Neural crest cell (in vitro differentiated cells): Measurements from ENCODE around the gene SOX8. TPM values are rescaled to one million over a fixed set of nuclear protein-coding genes. Genes with fewer than 3 reads are reported as not detected.

Source experiments
- DNase-seq: peaks from one replicate; pipeline ENCODE4 v3.0.0; 2021; ENCODE audit warnings: low read depth, mixed read lengths, low spot score
- H3K27ac Mint-ChIP-seq: one replicate; pipeline ENCODE4 v1.8.0; 2021; ENCODE audit warnings: mild to moderate bottlenecking, mixed read lengths; ENCODE audit not compliant: unreplicated experiment
- H3K27me3 Mint-ChIP-seq: 2 replicates; pipeline ENCODE4 v1.8.0; 2021; ENCODE audit warnings: low read depth, mild to moderate bottlenecking, mixed read lengths
- H3K36me3 Mint-ChIP-seq: 2 replicates; pipeline ENCODE4 v1.8.0; 2021; ENCODE audit warnings: low read depth, mild to moderate bottlenecking, mixed read lengths
- H3K4me1 Mint-ChIP-seq: 2 replicates; pipeline ENCODE4 v1.8.0; 2021; ENCODE audit warnings: mixed read lengths
- H3K4me3 Mint-ChIP-seq: one replicate; pipeline ENCODE4 v1.8.0; 2021; ENCODE audit warnings: mild to moderate bottlenecking, mixed read lengths
- H3K9me3 Mint-ChIP-seq: 2 replicates; pipeline ENCODE4 v1.8.0; 2021; ENCODE audit warnings: mixed read lengths
- total RNA-seq: library from RNA; stranded (reverse); gene quantifications from 2 replicates; pipeline ENCODE4 v1.2.1, GENCODE V29; 2021
- TF ChIP-seq, protein P1 (sequence below): fragments of 200-600 bp; sonication (generic); conservative IDR thresholded peaks from 2 replicates; pipeline ENCODE4 v1.5.0; 2021; ENCODE audit warnings: antibody characterized with exemption, mild to moderate bottlenecking

The SOX8 gene
- total RNA-seq, 1 donor from 2014 or later, result 19.4 TPM

DNA sequence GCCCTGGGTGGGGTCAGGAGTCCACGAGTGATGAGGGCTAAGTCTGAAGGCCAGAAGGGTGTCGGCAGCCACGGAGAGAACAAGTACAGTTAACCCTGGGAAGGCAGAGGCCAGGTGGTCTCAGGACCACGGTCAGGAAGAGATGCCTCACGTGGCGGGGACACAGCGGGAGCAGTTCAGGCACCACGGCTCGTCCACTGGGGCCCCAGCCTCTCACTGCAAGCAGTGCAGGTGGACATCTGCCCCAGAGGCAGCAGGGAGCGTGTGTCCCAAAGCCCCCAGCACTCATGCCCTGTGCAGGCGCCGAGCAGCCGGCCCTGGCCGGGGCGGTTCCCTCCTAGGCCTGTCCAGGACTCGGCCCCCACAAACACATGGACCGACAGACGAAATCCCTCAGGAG is 15.5 kb upstream of the SOX8 start:
- Mint-ChIP-seq H3K9me3 (peaks cover 5% of the 10 kb centered on the region), H3K27ac (no peak overlapping the region), H3K4me1 (peaks cover 35% of the 10 kb centered on the region), H3K36me3 (peaks cover 33% of the 10 kb centered on the region), H3K27me3 (peaks cover 2% of the 10 kb centered on the region), H3K4me3 (peak overlapping the region; percentile 74)
- TF ChIP-seq, protein P1, sequence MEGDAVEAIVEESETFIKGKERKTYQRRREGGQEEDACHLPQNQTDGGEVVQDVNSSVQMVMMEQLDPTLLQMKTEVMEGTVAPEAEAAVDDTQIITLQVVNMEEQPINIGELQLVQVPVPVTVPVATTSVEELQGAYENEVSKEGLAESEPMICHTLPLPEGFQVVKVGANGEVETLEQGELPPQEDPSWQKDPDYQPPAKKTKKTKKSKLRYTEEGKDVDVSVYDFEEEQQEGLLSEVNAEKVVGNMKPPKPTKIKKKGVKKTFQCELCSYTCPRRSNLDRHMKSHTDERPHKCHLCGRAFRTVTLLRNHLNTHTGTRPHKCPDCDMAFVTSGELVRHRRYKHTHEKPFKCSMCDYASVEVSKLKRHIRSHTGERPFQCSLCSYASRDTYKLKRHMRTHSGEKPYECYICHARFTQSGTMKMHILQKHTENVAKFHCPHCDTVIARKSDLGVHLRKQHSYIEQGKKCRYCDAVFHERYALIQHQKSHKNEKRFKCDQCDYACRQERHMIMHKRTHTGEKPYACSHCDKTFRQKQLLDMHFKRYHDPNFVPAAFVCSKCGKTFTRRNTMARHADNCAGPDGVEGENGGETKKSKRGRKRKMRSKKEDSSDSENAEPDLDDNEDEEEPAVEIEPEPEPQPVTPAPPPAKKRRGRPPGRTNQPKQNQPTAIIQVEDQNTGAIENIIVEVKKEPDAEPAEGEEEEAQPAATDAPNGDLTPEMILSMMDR, result no peak
- DNase-seq, result no peak

- Mint-ChIP-seq H3K27me3 (peaks cover 4% of the 10 kb centered on the region), H3K4me1 (peaks cover 37% of the 10 kb centered on the region), H3K9me3 (peaks cover 5% of the 10 kb centered on the region), H3K36me3 (peaks cover 33% of the 10 kb centered on the region), H3K27ac (no peak overlapping the region), H3K4me3 (peak overlapping the region; percentile 19)
- TF ChIP-seq, protein P1, result no peak
- DNase-seq, result no peak
These were observed 15.1 kb upstream of the SOX8 start for GRCh38 chr16:966505-966904.

- Mint-ChIP-seq H3K4me1 (peaks cover 43% of the 10 kb centered on the region), H3K27me3 (peaks cover 6% of the 10 kb centered on the region), H3K27ac (no peak overlapping the region), H3K9me3 (peaks cover 5% of the 10 kb centered on the region), H3K36me3 (peaks cover 35% of the 10 kb centered on the region), H3K4me3 (no peak overlapping the region)
- no peak for DNase-seq
- TF ChIP-seq, protein P1, result no peak
These were observed 14.5 kb upstream of the SOX8 start for GRCh38 chr16:967077-967541.

DNA sequence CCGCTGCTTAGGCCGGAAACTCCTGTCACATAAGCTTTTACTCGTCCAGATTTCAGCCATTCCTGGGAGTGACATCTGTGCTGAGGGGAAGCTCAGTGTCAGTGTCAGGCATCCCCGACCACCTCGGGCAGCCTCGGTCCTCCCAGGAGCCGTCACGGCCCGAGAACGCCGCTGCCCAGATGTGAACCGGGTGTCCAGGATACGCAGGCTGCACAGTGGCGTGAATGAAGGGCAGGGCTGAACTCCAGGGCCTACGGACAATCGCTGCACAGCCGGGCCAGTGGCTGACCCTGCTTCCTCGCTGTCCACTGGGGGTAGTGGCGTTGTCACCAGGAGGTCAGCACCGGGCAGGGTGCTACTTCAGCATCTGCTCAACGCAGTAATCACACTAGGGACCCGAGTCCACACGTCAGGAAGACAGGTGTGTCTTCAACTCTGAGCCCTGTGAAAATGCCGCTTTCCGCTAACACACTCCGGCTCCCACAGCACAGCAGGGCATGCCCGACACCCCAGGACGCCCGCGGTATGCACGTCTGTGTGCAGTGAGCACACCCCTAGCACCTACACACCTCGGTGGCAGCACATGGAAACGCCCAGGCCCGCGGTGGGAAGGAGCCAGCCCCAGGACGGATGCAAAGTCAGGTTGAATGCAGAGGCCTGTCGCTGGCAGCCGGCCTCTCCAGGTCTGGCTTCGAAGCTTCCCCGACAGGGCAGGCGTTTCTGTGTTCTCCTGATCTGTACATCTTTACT is 13.8 kb upstream of the SOX8 start:
- TF ChIP-seq, protein P1, result no peak
- Mint-ChIP-seq H3K36me3 (peaks cover 35% of the 10 kb centered on the region), H3K4me3 (peak overlapping the region; percentile 96), H3K27ac (peak overlapping the region; percentile 62), H3K27me3 (peaks cover 6% of the 10 kb centered on the region), H3K9me3 (peaks cover 5% of the 10 kb centered on the region), H3K4me1 (peaks cover 46% of the 10 kb centered on the region)
- DNase-seq, result no peak

DNA sequence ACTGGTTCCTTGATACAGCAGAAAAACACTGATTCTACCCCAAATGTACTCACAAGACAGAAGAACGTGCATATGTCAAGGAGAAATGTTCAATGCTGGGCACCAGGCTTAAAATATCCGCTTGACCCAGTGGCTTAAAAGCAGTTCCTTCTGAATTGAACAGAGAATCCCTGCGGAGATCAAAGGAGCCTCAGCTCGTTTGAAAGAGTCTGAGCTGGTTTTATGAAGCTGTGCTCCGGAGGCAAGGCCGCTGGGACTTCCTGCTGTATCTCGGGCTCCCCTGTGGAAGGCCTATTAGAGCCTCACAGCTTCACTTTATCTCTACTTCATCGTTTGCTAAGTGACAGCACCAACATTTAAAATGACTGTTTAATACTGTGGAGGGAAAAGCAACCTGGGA is 12.9 kb upstream of the SOX8 start:
- peak overlapping the region; percentile 85 for H3K27ac Mint-ChIP-seq
- peaks cover 32% of the 10 kb centered on the region for H3K36me3 Mint-ChIP-seq
- TF ChIP-seq, protein P1, result no peak
- no peak for DNase-seq
- peaks cover 51% of the 10 kb centered on the region for H3K4me1 Mint-ChIP-seq
- peak overlapping the region; percentile 96 for H3K4me3 Mint-ChIP-seq
- H3K9me3 Mint-ChIP-seq, result peaks cover 5% of the 10 kb centered on the region
- H3K27me3 Mint-ChIP-seq, result peaks cover 6% of the 10 kb centered on the region
